Subcutaneous abdominal adipose tissue (tissue), 5 donors: Measurements from ENCODE around the gene MTPN.

Source experiments
- H3K27ac ChIP-seq: one replicate; pipeline ENCODE4 v1.7.0; 2013; ENCODE audit warnings: low read depth, mild to moderate bottlenecking, inconsistent platforms, low read length, moderate library complexity
- H3K27me3 ChIP-seq, 5 donors: one replicate each; pipeline ENCODE4 v1.7.0; 2013; ENCODE audit warnings: low read length in 5 of 5, inconsistent platforms in 1 of 5; ENCODE audit not compliant: control insufficient read depth in 5 of 5, insufficient read depth in 4 of 5
- H3K36me3 ChIP-seq, 5 donors: one replicate each; pipeline ENCODE4 v1.7.0; 2013; ENCODE audit warnings: low read length in 5 of 5; ENCODE audit not compliant: control insufficient read depth in 5 of 5, insufficient read depth in 5 of 5
- H3K4me1 ChIP-seq, 5 donors: one replicate each; pipeline ENCODE4 v1.7.0; 2013; ENCODE audit warnings: low read length in 5 of 5, mild to moderate bottlenecking in 3 of 5, moderate library complexity in 1 of 5; ENCODE audit not compliant: control insufficient read depth in 5 of 5, insufficient read depth in 5 of 5
- H3K4me3 ChIP-seq, 5 donors: one replicate each; pipeline ENCODE4 v1.7.0; 2013; ENCODE audit warnings: low read length in 5 of 5, low read depth in 1 of 5
- H3K9ac ChIP-seq, 5 donors: one replicate each; pipeline ENCODE4 v1.7.0; 2013; ENCODE audit warnings: low read length in 5 of 5, mild to moderate bottlenecking in 4 of 5, moderate library complexity in 3 of 5
- H3K9me3 ChIP-seq, 5 donors: one replicate each; pipeline ENCODE4 v1.7.0; 2013; ENCODE audit warnings: low read length in 5 of 5; ENCODE audit not compliant: control insufficient read depth in 5 of 5
- donor health status: healthy.
- donor health status: healthy.
- donor health status: healthy.
- donor health status: healthy.
- donor health status: healthy.

Gene MTPN

DNA sequence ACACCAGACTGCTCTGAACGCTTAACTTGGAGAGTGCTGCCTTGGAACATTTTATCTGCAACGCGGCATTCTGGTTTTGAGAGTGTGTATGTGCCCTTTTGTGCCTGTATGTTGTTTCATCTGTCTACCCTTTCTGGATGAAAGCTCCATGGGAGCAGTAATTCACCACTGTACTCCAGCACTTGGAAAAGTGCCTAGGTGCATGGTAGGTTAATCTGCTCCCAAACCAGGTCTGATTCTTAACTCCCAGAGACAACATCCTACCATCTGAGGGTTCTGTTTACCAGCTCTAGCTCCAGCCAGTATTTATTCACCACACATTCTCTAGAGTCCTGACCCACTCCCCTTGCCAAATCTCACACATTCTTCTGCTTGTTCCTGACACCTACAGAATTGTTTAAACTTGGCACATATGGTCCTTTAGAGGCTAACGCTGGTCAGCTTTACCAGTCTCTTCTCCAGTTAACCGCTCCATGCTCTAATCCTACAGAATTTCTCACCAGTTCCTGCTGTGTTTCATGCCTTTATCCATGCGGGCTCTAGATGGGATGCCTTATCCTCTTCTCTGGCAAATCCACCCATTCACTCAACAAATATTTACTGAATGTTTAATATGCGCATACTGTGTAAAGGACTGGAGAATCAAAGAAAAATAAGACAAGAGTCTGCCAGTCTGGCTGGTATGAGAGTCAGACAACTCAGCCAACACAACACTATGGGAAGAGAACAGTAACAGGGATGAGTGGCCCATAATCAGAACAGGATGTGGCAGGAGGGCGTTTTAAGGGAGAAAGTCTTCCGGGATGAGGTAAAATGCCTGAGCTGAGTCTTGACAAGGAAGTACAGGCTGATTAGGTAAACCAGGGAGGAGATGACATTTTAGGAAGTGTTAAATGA is 46.3 kb downstream of the MTPN start:
- peaks cover 0 to 22% (median 18%) of the 10 kb centered on the region in 5 donors for H3K4me1 ChIP-seq
- H3K36me3 ChIP-seq = peaks cover 7 to 25% (median 14%) of the 10 kb centered on the region in 5 donors
- H3K9ac ChIP-seq = no peak overlapping the region
- no peak overlapping the region for H3K27ac ChIP-seq
- H3K9me3 ChIP-seq = no peaks in the 10 kb centered on the region
- no peak overlapping the region for H3K4me3 ChIP-seq
- no peaks in the 10 kb centered on the region for H3K27me3 ChIP-seq

DNA sequence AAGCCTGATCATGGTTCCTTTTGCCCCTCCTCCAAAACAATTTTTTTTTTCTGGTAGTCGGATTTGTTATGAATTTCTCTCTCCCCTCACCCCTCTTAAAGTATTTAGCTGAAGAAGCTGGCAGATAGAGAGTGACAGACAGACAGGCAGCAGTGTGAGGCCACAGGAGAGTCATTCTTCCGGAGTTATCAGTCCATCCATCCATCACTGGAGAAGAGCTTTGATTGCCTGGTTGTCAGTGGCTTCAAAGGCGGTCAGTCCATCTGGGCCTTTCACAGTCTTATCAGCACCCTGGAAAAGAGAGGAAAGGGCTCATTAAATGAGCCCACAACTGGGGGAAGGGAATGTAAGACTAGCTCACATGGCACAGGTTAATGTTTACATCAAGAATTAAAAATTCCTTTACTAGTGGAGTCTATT is 47.4 kb downstream of the MTPN start:
- Histone ChIP-seq H3K9me3 (no peaks in the 10 kb centered on the region), H3K36me3 (peaks cover 7 to 25% (median 14%) of the 10 kb centered on the region in 5 donors), H3K4me1 (peaks cover 0 to 19% (median 16%) of the 10 kb centered on the region in 5 donors), H3K27ac (no peak overlapping the region), H3K9ac (no peak overlapping the region), H3K27me3 (no peaks in the 10 kb centered on the region), H3K4me3 (no peak overlapping the region)

DNA sequence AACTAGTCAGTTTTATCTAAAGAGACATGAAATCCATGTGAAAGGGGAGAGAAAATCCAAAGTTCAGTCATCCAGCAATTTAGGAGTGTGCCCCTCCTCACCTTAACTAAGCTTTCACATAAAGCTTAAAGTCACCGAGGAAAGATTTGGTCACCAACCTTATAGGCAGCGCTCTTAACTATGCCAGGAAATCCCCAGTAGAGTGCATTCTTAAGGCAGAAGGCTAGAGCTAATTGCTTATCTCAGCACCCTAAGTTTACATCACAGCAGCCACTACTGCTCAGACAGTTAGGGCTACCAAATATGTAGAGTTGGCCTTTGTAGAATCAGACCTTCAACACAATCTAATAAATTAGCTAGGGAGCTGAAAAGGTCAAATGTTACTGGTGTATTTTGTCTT is 47.9 kb downstream of the MTPN start:
- no peaks in the 10 kb centered on the region for H3K27me3 ChIP-seq
- peaks cover 7 to 25% (median 14%) of the 10 kb centered on the region in 5 donors for H3K36me3 ChIP-seq
- no peak overlapping the region for H3K4me3 ChIP-seq
- peaks cover 0 to 14% (median 11%) of the 10 kb centered on the region in 5 donors for H3K4me1 ChIP-seq
- no peaks in the 10 kb centered on the region for H3K9me3 ChIP-seq
- no peak overlapping the region for H3K9ac ChIP-seq
- H3K27ac ChIP-seq = no peak overlapping the region

DNA sequence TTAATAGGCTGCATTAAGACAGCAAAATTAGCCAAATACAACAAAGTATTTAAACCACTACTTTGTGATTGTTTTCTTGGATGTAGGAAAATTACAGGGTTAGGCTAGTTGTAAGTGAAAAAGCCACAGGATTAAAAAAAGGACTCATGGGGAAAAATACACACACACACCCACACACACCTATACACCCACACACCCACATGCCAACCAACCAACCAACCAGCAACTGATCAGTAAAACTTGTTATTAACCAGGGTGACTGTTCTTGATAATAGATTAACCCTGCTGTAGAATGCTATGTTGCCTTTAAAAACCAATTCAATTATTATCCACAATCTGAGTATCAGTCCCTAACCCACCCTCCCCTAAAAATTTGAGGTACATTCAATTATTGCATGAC is 49.0 kb downstream of the MTPN start:
- Histone ChIP-seq H3K36me3 (peaks cover 7 to 25% (median 14%) of the 10 kb centered on the region in 5 donors), H3K4me1 (peaks cover 0 to 6% (median 4%) of the 10 kb centered on the region in 5 donors), H3K27me3 (no peaks in the 10 kb centered on the region), H3K4me3 (no peak overlapping the region), H3K9ac (no peak overlapping the region), H3K27ac (no peak overlapping the region), H3K9me3 (no peaks in the 10 kb centered on the region)

DNA sequence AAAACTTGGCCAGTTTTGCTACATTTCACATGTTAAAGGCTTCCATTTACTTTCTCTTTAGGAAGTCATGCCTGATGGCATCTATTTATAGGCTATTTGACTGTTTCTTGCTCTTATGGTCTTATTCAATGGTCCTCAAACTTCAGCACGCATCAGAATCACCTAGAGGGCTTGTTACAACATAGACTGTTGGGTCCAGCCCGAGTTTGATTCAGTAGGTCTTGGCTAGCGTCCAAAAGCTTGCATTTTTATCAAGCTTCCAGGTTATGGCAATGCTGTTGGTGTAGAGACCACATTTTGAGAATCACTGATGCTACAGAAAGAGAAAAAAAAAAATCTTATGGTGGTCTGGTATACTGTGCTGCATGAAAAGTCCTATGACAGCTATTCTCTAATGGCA is 51.9 kb downstream of the MTPN start:
- Histone ChIP-seq H3K27me3 (no peaks in the 10 kb centered on the region), H3K4me3 (no peak overlapping the region), H3K27ac (no peak overlapping the region), H3K36me3 (peaks cover 7 to 22% (median 14%) of the 10 kb centered on the region in 5 donors), H3K9ac (no peak overlapping the region), H3K4me1 (no peaks in the 10 kb centered on the region), H3K9me3 (no peaks in the 10 kb centered on the region)

DNA sequence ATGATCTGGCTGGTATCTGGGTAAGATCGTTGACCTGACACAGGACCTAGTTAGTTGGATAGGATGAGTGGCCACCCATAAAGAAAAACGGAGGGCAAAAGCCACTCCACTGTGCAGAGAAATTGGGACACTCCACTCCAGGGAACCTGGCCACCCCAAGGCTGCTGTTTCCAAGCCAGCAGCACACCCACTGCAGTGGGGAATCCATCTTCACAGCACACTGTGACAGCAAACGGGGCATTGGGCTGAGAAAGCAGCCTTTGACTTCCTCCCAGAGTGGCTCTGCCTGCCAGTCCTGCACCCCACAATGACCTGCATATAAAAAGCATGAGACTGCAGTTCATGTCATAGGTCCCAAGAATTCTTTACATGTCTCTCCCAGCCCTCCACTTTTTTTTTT is 52.9 kb downstream of the MTPN start:
- no peak overlapping the region for H3K9ac ChIP-seq
- no peak overlapping the region for H3K4me3 ChIP-seq
- no peaks in the 10 kb centered on the region for H3K9me3 ChIP-seq
- peaks cover 2 to 19% (median 10%) of the 10 kb centered on the region in 5 donors for H3K36me3 ChIP-seq
- no peak overlapping the region for H3K27ac ChIP-seq
- peaks cover 0 to 6% (median 3%) of the 10 kb centered on the region in 5 donors for H3K4me1 ChIP-seq
- H3K27me3 ChIP-seq = no peaks in the 10 kb centered on the region

DNA sequence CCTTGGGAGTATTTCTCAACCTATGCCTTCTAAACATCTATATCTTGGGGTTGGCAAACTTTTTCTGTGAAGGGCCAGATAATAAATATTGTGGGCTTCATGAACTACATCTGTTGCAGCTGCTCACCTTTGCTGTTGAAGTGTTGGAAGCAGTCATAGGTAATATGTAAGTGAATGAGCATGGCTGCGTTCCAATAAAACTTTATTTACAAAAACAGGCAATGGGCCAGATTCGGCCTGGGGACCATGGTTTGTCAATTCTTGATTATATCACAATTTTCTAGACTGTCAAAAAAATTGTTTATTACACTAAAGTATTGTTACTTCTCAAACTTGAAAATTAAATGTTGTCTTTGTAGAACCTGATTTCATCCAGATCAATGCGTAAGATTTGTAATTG is 54.9 kb downstream of the MTPN start:
- Histone ChIP-seq H3K9me3 (no peaks in the 10 kb centered on the region), H3K4me3 (no peak overlapping the region), H3K27me3 (no peaks in the 10 kb centered on the region), H3K4me1 (peaks cover 0 to 9% (median 7%) of the 10 kb centered on the region in 5 donors), H3K27ac (no peak overlapping the region), H3K36me3 (peaks cover 0 to 5% (median 0%) of the 10 kb centered on the region in 5 donors), H3K9ac (no peak overlapping the region)

DNA sequence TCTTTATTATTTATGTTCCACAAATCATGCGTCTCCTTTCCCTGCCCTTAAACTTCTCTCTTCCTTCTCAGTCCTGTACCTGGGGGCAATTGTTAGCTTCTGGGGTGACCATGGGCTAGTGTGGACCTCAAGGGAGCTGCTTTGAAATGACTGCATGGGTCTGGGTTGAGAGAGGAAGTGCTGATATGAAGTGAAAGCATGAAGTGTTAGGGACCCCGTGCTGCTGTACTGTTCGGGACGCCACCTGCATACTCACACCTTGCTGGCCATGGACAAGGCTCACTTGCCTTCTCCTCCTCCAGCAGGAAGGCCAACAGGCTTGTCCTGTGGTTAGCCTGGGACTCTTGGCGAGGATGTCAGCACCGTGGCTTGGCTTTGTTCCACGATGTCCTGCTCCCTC is 56.7 kb downstream of the MTPN start:
- Histone ChIP-seq H3K9me3 (no peaks in the 10 kb centered on the region), H3K4me3 (no peak overlapping the region), H3K27me3 (no peaks in the 10 kb centered on the region), H3K4me1 (peaks cover 0 to 9% (median 7%) of the 10 kb centered on the region in 5 donors), H3K36me3 (no peaks in the 10 kb centered on the region), H3K27ac (no peak overlapping the region), H3K9ac (no peak overlapping the region)

DNA sequence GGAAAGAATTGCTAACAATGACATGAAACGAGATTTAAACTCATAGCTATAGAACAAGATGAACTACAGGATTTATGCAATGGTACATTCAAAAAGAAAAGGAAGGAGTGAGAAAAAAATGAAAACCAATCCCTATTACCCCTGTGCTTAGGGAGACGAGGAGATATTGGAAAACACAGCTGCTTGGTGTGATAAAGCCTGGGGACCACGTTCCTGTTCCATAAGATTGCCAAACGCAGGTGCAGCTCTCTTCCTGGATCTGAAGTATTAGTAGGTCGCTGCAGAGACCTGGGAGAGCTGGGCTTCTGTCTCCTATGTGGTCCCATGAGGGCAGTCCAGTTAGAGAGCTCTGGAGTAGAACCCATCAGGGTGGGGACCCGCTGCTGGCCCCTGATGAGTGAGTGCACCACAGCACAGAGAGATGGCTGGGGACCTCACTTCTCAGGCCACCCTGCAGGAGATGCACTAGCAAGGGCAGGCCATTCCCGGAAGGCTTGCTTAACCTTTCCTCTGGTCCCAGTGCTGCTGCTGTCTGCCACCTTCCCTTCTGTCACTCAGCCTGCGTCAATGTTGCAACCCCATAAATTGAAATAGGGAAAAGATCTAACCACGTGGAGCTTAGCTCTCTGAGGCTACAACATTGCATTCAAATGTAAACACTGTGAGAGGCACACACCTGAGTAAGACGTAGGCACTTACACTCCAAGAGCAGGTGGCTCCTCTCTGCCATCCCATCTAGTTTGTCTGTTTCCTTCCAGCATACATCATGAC is 57.9 kb downstream of the MTPN start:
- peaks cover 0 to 9% (median 7%) of the 10 kb centered on the region in 5 donors for H3K4me1 ChIP-seq
- H3K27ac ChIP-seq = no peak overlapping the region
- H3K9me3 ChIP-seq = no peaks in the 10 kb centered on the region
- H3K27me3 ChIP-seq = no peaks in the 10 kb centered on the region
- H3K36me3 ChIP-seq = no peaks in the 10 kb centered on the region
- H3K9ac ChIP-seq = no peak overlapping the region
- no peak overlapping the region for H3K4me3 ChIP-seq

DNA sequence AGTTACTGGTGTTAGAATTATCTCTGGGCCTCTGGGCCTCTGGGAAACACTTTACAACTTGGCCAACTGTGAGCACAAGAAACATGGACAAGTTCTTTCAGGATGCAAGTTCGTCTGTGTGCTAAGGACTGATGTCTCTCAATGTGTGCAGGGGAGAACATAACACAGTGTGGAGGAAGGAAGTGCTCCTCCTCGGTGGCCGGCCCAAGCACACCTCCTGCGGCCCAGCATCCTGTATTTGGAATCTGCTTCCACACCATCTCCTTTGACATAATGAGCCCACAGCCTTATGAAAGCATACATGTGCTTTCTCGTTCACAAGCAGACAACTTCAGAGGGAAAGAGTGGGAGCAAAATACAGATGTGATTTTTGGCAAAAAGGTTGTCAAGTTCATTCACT is 59.0 kb downstream of the MTPN start:
- Histone ChIP-seq H3K4me3 (no peak overlapping the region), H3K9me3 (no peaks in the 10 kb centered on the region), H3K9ac (no peak overlapping the region), H3K27me3 (no peaks in the 10 kb centered on the region), H3K36me3 (no peaks in the 10 kb centered on the region), H3K4me1 (peaks cover 0 to 9% (median 7%) of the 10 kb centered on the region in 5 donors), H3K27ac (no peak overlapping the region)
